GM19463 (cell line): ENCODE measurements around the gene ADAMTSL2.

ENCODE experiments used
- ATAC-seq: cut with Tn5 transposase; IDR thresholded peaks from one replicate; pipeline ENCODE4 v1.9.1; 2021; ENCODE audit warnings: mild to moderate bottlenecking, moderate library complexity; ENCODE audit not compliant: unreplicated experiment

Gene ADAMTSL2

GRCh38 chr9:133499132-133499891, 35.2 kb upstream of the ADAMTSL2 start:
- ATAC-seq: no peak

- no peak for ATAC-seq
Measured at GRCh38 chr9:133499892-133500270, 34.6 kb upstream of the ADAMTSL2 start.

- ATAC-seq: no peak
Measured at GRCh38 chr9:133502112-133502511, 32.4 kb upstream of the ADAMTSL2 start.

- no peak for ATAC-seq
Measured at GRCh38 chr9:133505186-133505830, 29.2 kb upstream of the ADAMTSL2 start.

GRCh38 chr9:133505901-133506652, 28.4 kb upstream of the ADAMTSL2 start:
- no peak for ATAC-seq

GRCh38 chr9:133506653-133507038, 27.9 kb upstream of the ADAMTSL2 start:
- ATAC-seq: no peak

GRCh38 chr9:133507246-133507965, 27.1 kb upstream of the ADAMTSL2 start:
- no peak for ATAC-seq

GRCh38 chr9:133508046-133508445, 26.5 kb upstream of the ADAMTSL2 start:
- no peak for ATAC-seq

GRCh38 chr9:133509179-133510083, 25.1 kb upstream of the ADAMTSL2 start:
- no peak for ATAC-seq

- no peak for ATAC-seq
Measured at GRCh38 chr9:133510926-133511505, 23.5 kb upstream of the ADAMTSL2 start.

GRCh38 chr9:133511607-133512006, 22.9 kb upstream of the ADAMTSL2 start:
- no peak for ATAC-seq

GRCh38 chr9:133512253-133513213, 22.0 kb upstream of the ADAMTSL2 start:
- ATAC-seq: no peak

GRCh38 chr9:133513214-133514100, 21.0 kb upstream of the ADAMTSL2 start:
- no peak for ATAC-seq

- no peak for ATAC-seq
Measured at GRCh38 chr9:133514460-133515239, 19.9 kb upstream of the ADAMTSL2 start.

- no peak for ATAC-seq
Measured at GRCh38 chr9:133515240-133515610, 19.3 kb upstream of the ADAMTSL2 start.

GRCh38 chr9:133515615-133516255, 18.8 kb upstream of the ADAMTSL2 start:
- ATAC-seq: no peak
